Activated CD4-positive, alpha-beta T cell treated with anti-CD3 and anti-CD28 coated beads, Interleukin-2, amount 50 U/mL, for 24 hours (primary cell): ENCODE measurements around the gene DDX27.

ENCODE experiments used
- DNase-seq, 2 donors: peaks; one replicate each; pipeline ENCODE4 v3.0.0-alpha.2; 2020; ENCODE audit warnings: low read depth in 1 of 2, low spot score in 1 of 2

DDX27 gene

DNA sequence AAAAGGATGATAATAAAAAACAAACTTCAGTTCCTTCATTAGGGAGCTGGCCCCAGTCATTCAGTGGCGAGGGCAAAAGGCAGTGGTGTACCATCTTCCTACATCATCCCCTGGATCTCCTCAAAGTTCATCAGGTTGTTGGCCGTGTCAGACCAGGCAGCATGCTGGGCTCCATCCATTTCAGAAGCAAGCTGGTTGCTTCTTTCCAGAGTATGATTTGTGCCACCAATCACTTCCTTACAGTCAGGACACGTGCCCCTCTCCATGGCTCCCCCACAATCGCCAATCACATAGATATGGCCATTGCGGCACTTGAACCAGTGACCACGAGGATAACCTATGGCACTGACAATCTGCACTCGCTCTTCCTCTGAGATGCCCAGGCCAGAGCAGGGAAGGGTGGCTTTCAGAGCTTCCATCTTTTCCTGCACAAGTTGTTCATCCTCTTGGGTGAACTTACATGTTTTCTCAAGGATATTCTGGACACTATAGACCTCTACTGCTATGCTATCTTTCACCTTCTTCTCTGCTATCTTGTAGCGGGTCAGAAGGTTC, 28.0 kb downstream of the DDX27 start:
- no peak for DNase-seq

DNA sequence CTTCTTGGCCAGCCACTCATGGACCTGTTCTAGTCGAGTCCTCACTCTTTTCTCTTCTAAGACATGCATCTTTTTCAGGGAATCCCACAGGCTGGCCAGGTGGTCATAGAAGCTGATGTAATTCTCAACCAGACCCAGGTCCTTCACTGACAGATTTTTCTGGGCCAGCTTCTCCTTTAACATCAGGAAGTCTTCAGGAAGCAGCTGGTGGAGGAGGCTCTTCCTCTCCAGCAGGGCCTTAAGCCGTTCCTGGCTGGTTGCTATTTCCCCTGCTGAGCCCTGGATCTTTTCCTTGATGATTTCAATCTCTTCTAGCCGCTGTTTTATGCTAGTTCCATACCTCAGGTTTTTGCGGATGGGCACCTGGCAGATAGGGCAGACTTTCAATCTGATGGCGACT, 28.6 kb downstream of the DDX27 start:
- no peak for DNase-seq

DNA sequence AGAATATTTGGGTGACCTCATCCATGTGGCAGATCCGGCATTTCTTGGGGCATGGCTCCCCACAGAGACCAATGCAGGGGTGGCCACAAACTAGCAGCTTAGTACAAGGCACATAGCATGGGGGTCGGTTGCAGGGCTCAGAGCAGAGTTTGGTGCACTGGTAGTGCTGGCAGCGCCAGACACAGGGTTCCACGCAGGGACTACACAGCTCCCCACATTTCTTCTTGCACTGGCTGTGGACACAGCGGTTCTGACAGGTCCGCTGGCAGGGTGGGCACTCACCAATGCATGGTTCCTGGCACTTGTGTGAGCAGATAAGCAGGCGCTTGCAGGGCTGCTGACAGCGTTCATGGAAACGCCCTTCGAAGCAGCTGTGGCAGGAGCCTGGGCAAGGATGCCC, 29.1 kb downstream of the DDX27 start:
- DNase-seq: no peak

DNA sequence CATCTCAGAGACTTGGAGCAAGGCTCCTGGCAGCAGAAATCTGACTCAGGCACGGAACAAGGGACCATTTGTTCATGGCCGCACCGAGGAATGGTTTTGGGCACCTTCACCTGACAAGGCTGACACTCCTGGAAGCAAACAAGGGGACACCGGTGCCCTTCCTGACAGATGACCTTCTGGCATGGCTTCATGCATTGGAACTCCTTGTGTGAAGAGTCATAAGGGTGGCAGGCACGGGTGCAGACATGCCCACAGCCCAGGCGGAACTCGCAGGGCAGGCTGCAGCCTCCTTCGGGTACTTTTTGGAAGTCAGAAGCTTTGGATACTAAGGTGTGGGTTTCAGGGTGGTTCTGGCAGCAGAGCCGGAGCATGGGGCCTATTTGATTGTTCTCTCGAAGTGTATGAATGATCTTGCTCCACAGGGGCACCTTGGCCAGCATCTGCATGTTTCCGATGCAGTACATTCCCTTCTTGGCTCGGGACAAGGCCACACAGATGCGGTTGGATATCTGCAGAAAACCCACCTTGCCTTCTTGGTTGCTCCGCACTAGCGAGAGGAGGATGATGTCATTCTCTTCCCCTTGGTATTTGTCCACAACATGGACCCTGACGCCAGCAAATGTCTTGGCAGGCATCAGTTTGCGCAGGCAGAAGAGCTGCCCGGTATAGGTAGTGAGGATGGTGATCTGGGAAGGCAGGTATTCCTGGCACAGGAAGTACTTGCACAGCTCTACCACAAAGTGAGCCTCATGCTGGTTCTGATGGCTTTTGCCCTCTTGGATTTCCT, 29.9 kb downstream of the DDX27 start:
- DNase-seq: no peak

GRCh38 chr20:49252556-49253350, 33.5 kb downstream of the DDX27 start:
- no peak for DNase-seq

- no peak for DNase-seq
Observed at GRCh38 chr20:49256261-49256660, 37.0 kb downstream of the DDX27 start.

DNA sequence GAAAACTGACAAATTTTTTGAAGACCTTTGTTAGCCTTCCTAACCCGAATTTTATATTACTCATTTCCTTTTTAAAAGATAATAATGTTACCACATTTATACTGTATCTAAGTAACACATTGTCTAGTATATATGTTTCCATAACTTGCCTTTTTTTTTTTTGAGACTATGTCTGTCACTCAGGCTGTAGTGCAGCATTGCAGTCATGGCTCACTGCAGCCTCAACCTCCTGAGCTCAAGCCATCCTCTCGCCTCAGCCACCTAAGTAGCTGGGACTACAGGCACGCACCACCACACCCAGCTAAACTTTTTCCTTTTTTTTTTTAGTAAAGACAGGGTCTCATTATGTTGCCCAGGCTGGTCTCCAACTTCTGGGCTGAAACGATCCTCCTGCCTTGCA, 40.1 kb downstream of the DDX27 start:
- DNase-seq: no peak

DNA sequence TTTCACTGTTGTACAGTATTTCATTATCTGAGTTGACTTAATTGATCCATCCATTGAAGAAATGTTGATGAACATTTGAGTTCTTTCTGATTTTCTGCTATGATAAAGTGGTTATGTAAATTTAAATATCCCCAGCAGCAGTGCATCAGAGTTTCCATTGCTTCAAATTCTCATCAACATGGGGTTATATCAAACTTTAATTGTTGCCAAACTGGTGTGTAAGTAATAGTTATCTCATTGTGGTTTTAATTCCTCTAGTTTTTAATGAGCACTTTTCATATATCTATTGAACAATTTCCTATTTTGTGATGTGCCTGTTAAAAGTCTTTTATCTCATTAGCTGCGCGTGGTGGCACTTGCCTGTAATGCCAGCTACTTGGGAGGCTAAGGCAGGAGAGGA, 40.6 kb downstream of the DDX27 start:
- DNase-seq: no peak

DNA sequence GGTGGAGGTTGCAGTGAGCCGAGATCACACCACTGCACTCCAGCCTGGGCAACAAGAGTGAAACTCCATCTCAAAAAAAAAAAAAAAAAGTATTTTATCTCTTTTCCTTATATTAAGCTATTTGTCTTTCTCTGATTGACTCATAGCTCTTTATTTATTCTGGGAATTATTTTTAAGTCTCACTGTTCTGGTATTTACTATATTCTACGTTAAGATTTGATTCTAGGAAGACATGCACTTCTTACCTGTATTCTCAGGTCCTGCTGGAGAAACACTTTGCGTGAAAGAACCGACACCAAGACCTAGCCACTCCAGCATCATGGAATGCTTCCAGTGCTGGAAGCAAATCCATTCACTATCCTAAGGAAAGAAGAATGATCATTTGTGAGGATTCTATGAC, 41.0 kb downstream of the DDX27 start:
- DNase-seq: no peak

DNA sequence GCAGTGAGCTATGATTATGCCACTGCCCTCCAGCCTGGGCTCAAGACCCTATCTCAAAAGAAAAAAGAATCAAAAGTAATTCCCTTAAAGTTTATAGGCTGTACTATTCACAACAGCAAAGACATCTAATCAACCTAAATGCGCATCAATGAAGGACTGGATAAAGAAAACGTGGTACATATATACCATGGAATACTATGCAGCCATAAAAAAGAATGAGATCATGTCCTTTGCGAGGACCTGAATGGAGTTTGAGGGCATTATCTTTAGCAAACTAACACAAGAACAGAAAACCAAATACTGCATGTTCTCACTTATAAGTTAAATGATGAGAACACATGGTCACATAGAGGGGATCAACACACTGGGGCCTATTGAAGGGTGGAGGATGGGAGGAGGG, 42.0 kb downstream of the DDX27 start:
- DNase-seq: no peak

- no peak for DNase-seq
Observed at GRCh38 chr20:49262444-49262843, 43.2 kb downstream of the DDX27 start.

DNA sequence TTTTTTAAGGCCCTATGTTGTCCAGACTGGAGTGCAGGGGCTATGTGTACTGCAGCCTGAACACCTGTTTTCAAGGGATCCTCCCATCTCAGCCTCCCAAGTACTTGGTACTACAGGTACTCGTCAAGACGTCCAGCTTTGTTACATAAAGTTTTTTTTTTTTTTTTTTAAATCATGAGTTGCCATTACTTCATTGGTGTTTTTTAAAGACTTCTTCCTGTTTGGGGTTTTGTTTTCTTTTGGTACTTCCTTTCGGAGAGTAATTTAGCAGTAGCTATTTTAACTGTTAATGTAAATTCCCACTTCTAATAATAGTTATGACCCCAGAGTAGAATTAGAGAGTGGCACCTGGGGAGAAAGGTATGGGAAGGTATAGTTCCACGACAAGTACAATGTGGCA, 48.1 kb downstream of the DDX27 start:
- no peak for DNase-seq

DNA sequence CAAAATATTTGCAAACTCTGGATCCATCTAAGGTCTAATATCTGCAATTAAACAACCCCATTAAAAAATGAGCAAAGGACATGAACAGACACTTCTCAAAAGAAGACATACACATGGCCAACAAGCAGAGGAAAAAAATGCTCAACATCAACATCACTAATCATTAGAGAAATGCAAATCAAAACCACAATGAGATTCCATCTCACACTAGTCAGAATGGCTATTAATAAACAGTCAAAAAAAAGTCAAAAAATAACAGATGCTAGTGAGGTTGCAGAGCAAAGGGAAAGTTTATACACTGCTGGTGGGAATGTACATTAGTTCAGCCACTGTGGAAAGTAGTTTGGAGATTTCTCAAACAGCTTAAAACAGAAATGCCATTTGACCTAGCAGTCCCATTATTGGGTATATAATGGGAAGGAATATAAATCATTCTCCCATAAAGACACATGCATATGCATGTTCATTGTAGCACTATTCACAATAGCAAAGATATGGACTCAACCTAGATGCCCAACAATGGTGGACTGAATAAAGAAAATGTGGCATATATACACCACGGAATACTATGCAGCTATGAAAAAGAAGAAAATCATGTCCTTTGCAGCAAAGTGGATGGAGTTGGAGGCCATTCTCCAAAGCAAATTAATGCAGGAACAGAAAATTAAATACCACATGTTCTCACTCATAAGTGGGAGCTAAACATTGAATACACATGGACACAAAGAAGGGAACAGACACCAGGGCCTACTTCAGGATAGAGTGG, 49.6 kb downstream of the DDX27 start:
- DNase-seq: no peak

- no peak for DNase-seq
Observed at GRCh38 chr20:49270177-49270576, 51.0 kb downstream of the DDX27 start.

GRCh38 chr20:49270736-49271135, 51.5 kb downstream of the DDX27 start:
- DNase-seq: no peak

GRCh38 chr20:49272654-49273053, 53.4 kb downstream of the DDX27 start:
- DNase-seq: no peak

DNA sequence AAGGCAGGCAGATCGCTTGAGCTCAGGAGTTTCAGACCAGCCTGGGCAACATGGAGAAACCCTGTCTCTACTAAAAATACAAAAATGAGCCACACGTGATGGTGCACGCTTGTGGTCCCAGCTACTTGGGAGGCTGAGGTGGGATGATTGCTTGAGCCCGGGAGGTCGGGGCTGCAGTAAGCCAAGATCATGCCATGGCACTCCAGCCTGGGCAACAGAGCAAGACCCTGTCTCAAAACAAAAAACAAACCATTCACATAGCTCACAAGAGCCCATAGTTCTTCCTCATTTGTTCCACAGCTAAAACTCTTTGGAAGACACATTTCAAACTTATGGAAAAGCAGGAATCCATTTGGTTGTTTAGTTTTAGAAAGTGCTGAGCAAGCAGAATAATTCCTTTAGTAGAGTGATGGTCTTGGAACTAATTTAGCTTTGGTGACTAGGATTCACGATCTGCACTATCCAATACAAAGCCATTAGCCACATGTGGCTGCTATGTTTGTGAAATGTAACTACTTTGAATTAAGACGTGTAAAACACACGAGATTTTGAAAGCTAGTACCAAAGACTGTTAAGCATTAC, 54.6 kb downstream of the DDX27 start:
- no peak for DNase-seq

DNA sequence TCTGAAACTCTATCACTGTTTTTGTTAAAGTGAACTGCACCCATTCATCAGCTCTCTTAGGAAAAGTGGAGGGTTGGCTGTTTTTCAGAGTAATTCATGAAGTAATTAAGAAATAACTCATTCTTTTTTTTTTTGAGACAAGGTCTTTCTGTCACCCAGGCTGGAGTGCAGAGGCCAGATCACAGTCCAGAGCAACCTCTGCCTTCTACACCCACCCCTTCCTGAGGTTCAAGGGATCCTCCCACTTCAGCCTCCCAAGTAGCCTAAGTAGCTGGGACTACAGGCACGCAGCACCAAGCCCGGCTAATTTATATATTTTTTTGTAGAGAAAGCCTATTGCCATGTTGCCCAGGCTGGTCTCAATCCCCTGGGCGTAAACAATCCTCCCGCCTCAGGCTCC, 56.0 kb downstream of the DDX27 start:
- DNase-seq: no peak

GRCh38 chr20:49275636-49276035, 56.4 kb downstream of the DDX27 start:
- no peak for DNase-seq

DNA sequence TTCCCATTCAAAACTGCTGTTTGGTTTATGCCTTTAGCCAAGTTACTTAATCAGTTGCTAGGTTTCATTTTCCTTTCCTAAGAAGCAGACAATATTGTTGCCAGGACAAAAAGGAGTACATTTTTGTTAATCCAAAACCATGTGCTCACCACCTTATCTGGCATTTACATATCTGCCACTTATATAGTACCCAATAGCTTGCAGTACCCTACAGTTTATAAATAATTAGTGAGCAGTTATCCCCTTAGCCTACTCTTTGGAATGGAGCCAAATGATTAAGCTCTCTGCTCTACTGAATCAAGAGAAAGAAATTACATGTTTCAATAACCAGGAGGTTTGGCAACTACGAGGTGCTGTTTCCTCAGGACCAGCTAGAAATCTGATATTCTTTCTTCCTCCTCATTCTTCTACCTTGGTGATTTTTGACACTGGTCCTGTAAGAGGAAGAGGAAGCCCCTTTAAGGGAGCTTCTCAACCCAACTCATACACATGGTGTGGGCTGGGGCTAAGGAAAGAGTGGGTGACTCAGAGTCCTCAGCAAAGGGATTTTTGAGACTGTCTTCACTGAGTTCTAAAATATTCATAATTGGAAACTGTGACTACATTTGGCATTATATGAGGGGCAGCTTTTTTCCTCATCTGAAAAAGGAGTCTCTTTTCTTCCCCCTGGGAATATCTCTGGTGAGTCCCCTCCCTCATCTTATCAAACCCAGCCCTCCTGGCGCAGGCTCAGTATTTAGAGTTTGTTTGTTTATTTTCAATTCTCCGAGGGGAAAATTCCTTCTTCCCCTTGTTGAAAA, 57.1 kb downstream of the DDX27 start:
- DNase-seq: peak in 1 of 2 donors; percentile 73
